Astrocyte (in vitro differentiated cells and primary cell): Measurements from ENCODE around the gene GSTP1.

Experiments used
- EZH2 ChIP-seq: IDR thresholded peaks from 2 replicates; pipeline ENCODE4 v1.6.1; 2012; ENCODE audit warnings: mild to moderate bottlenecking, low read length, inconsistent platforms; ENCODE audit not compliant: insufficient read depth
- TF ChIP-seq, protein P1 (sequence below): IDR thresholded peaks from 2 replicates; pipeline ENCODE4 v1.5.1; 2011; ENCODE audit warnings: low read depth, mild to moderate bottlenecking, inconsistent platforms, low read length, moderate library complexity; ENCODE audit not compliant: insufficient read depth

DNA sequence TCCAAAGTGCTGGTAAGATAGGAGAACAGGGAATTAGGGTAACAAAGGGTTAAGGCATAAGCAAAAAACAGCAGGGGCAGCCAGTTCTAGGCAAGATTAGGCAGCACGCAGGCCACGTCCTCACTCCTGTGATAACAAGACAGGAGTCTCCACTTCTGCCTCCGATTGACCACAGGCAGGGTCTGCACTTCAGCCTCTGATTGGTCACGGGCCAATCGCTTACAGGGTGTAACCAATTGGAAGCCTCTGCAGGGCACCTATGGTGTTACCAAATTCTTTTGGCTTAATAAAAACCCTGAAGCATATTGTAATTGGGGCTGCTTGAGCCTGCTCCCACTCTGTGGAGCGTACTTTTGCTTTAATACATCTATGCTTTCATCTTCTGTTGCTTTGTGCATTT, 12.2 kb upstream of the GSTP1 start:
- TF ChIP-seq, protein P1, sequence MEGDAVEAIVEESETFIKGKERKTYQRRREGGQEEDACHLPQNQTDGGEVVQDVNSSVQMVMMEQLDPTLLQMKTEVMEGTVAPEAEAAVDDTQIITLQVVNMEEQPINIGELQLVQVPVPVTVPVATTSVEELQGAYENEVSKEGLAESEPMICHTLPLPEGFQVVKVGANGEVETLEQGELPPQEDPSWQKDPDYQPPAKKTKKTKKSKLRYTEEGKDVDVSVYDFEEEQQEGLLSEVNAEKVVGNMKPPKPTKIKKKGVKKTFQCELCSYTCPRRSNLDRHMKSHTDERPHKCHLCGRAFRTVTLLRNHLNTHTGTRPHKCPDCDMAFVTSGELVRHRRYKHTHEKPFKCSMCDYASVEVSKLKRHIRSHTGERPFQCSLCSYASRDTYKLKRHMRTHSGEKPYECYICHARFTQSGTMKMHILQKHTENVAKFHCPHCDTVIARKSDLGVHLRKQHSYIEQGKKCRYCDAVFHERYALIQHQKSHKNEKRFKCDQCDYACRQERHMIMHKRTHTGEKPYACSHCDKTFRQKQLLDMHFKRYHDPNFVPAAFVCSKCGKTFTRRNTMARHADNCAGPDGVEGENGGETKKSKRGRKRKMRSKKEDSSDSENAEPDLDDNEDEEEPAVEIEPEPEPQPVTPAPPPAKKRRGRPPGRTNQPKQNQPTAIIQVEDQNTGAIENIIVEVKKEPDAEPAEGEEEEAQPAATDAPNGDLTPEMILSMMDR: no peak
- no peak for TF ChIP-seq EZH2
